ENCODE results near the gene SLC6A5.

The SLC6A5 gene

GRCh38 chr11:20658135-20658534, 58.7 kb downstream of the SLC6A5 start:
- ChIA-PET CTCF (no interaction called here), POLR2A (no interaction called here)
- TF ChIP-seq, protein P1, sequence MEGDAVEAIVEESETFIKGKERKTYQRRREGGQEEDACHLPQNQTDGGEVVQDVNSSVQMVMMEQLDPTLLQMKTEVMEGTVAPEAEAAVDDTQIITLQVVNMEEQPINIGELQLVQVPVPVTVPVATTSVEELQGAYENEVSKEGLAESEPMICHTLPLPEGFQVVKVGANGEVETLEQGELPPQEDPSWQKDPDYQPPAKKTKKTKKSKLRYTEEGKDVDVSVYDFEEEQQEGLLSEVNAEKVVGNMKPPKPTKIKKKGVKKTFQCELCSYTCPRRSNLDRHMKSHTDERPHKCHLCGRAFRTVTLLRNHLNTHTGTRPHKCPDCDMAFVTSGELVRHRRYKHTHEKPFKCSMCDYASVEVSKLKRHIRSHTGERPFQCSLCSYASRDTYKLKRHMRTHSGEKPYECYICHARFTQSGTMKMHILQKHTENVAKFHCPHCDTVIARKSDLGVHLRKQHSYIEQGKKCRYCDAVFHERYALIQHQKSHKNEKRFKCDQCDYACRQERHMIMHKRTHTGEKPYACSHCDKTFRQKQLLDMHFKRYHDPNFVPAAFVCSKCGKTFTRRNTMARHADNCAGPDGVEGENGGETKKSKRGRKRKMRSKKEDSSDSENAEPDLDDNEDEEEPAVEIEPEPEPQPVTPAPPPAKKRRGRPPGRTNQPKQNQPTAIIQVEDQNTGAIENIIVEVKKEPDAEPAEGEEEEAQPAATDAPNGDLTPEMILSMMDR (IDR thresholded peaks at IDR 0.05; ENCODE audit: control extremely low read depth, extremely low read depth, low read depth, missing control alignments): no peak
- no peak for DNase-seq (ENCODE audit: extremely low spot score)

DNA sequence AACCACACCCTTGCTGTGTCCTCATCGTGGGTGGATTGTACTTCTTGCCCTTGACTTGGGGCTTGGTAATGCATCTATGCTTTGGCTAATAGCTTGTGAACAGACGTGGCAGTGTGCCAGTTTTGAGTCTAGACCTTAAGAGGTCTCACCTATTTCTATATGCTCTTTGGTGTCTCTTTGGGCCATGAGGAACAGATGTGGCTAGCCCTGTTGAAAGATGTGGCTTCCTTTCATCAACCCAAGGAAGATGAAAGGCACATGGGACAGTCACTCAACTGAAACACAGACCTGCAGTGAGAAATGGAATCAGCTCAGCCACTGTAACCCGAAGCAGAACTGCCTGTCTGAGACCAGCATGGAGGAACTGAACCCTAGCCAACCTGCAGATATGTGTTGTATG, 62.0 kb downstream of the SLC6A5 start:
- POLR2A ChIA-PET: no interaction called here
- TF ChIP-seq, protein P1 (IDR thresholded peaks at IDR 0.05; ENCODE audit: control extremely low read depth, extremely low read depth, low read depth, missing control alignments): no peak
- DNase-seq (ENCODE audit: extremely low spot score): no peak
- CTCF ChIA-PET: interaction anchor here (1.3 kb wide), 1 partner anchor 12 kb away, joined by 3 read pairs; no protein-coding TSS in a partner anchor

- ChIA-PET CTCF (interaction anchor here (1.3 kb wide), 1 partner anchor 11 kb away, joined by 3 read pairs; no protein-coding TSS in a partner anchor), POLR2A (no interaction called here)
- TF ChIP-seq, protein P1 (IDR thresholded peaks at IDR 0.05; ENCODE audit: control extremely low read depth, extremely low read depth, low read depth, missing control alignments): no peak
- no peak for DNase-seq (ENCODE audit: extremely low spot score)
Measured at GRCh38 chr11:20661850-20662249, 62.4 kb downstream of the SLC6A5 start.

GRCh38 chr11:20668131-20668809, 68.9 kb downstream of the SLC6A5 start:
- no peak for DNase-seq (ENCODE audit: extremely low spot score)
- ChIA-PET CTCF (interaction anchor here (0.8 to 2.4 kb wide), 4 partner anchors 10 to 540 kb away, joined by 3 to 14 read pairs (median 6); no protein-coding TSS in a partner anchor), POLR2A (no interaction called here)
- TF ChIP-seq, protein P1 (IDR thresholded peaks at IDR 0.05; ENCODE audit: control extremely low read depth, extremely low read depth, low read depth, missing control alignments): no peak

- no peak for DNase-seq (ENCODE audit: extremely low spot score)
- ChIA-PET POLR2A (no interaction called here), CTCF (interaction anchor here (2.0 to 2.4 kb wide), 2 partner anchors 13 to 541 kb away, joined by 5 to 8 read pairs; no protein-coding TSS in a partner anchor)
- TF ChIP-seq, protein P1 (IDR thresholded peaks at IDR 0.05; ENCODE audit: control extremely low read depth, extremely low read depth, low read depth, missing control alignments): no peak
Measured at GRCh38 chr11:20668844-20669819, 69.7 kb downstream of the SLC6A5 start, which contains the start of gene NELL1. Gene NELL1, plus strand, starts transcription at chr11:20669586.
